Tibial nerve (tissue), 4 donors: ENCODE measurements around the gene ZBTB2.

Experiments
- CTCF ChIP-seq, 5 experiments: fragments of 200-600 bp in 3 of 5; fragments of 450-650 bp in 2 of 5; sonication (generic) in 3 of 5; IDR thresholded peaks; one replicate each; pipeline ENCODE4 v1.5.1; 2016 to 2019; ENCODE audit warnings: antibody characterized with exemption in 5 of 5, mild to moderate bottlenecking in 3 of 5, moderate library complexity in 2 of 5
- EP300 ChIP-seq, 2 donors: sonication (generic); formaldehyde crosslinking; IDR thresholded peaks; one replicate each; pipeline ENCODE4 v1.6.1; 2017; ENCODE audit warnings: antibody characterized with exemption in 2 of 2, mild to moderate bottlenecking in 1 of 2
- POLR2A ChIP-seq, 2 donors: fragments of 450-650 bp; IDR thresholded peaks; one replicate each; pipeline ENCODE4 v1.6.1; 2017; ENCODE audit warnings: antibody characterized with exemption in 2 of 2, mild to moderate bottlenecking in 2 of 2, moderate library complexity in 2 of 2

- TF ChIP-seq CTCF (IDR thresholded peaks at IDR 0.05), result no peak
- TF ChIP-seq EP300 (IDR thresholded peaks at IDR 0.05), result no peak
- no peak for TF ChIP-seq POLR2A (IDR thresholded peaks at IDR 0.05)
These were observed 43.0 kb upstream of the ZBTB2 start for GRCh38 chr6:151434369-151434768.
